Thyroid gland (tissue), 4 donors: ENCODE results near the gene NUDT13. TPM values are rescaled to one million over a fixed set of nuclear protein-coding genes. Genes with fewer than 3 reads are reported as not detected.
"Not testable (repeated sequence)": the region's sequence is repeated elsewhere in the genome, so short reads cannot be mapped to it uniquely, and the experiment has no call there.

ENCODE experiments used
- DNase-seq, 2 donors: peaks; one replicate each; pipeline ENCODE4 v3.0.0-alpha.2; 2019
- H3K27ac ChIP-seq, 3 donors: fragments of 200-600 bp; sonication (generic); 1 replicate in 2 of 3; 2 replicates in 1 of 3; pipeline ENCODE4 v1.5.1; 2016 to 2019; ENCODE audit warnings: mild to moderate bottlenecking in 1 of 3, moderate library complexity in 1 of 3
- H3K27me3 ChIP-seq: fragments of 200-600 bp; sonication (generic); one replicate; pipeline ENCODE4 v1.5.1; 2019
- H3K36me3 ChIP-seq, 2 donors: fragments of 200-600 bp; sonication (generic); one replicate each; pipeline ENCODE4 v1.5.1; 2016 to 2019
- H3K4me1 ChIP-seq, 2 donors: fragments of 200-600 bp; sonication (generic); one replicate each; pipeline ENCODE4 v1.5.1; 2017 to 2019
- H3K4me3 ChIP-seq, 3 donors: fragments of 200-600 bp; sonication (generic); replicated peaks in 1 of 3; 1 replicate in 2 of 3; 2 replicates in 1 of 3; pipeline ENCODE4 v1.5.1; 2016; ENCODE audit warnings: mild to moderate bottlenecking in 1 of 3
- H3K9me3 ChIP-seq: fragments of 200-600 bp; sonication (generic); one replicate; pipeline ENCODE4 v1.5.1; 2017
- CTCF ChIP-seq, 6 experiments: fragments of 200-600 bp in 3 of 6; fragments of 450-650 bp in 3 of 6; sonication (generic) in 3 of 6; IDR thresholded peaks; one replicate each; pipeline ENCODE4 v1.5.1; 2016 to 2019; ENCODE audit warnings: antibody characterized with exemption in 6 of 6, mild to moderate bottlenecking in 2 of 6, inconsistent platforms in 1 of 6, moderate library complexity in 1 of 6
- POLR2A ChIP-seq, 2 donors: fragments of 450-650 bp; IDR thresholded peaks; one replicate each; pipeline ENCODE4 v1.6.1; 2017; ENCODE audit warnings: antibody characterized with exemption in 2 of 2, mild to moderate bottlenecking in 2 of 2, moderate library complexity in 1 of 2
- WGBS, 2 donors: methylation state at CpG; one replicate each; pipeline ENCODE4 v1.1.5; 2017; 5-methylcytosine and 5-hydroxymethylcytosine counted together
- intact Hi-C: fragments of 100-400 bp; cut with DNase I; formaldehyde crosslinking; loops from one replicate; pipeline ENCODE4 v1.15.1; 2023
- total RNA-seq, 4 donors: library from RNA; depleted of rRNA; stranded (reverse); fragments of >200 nt; gene quantifications; one replicate each; pipeline ENCODE4 v1.2.3, GENCODE V29; 2016

The NUDT13 gene
- total RNA-seq, 4 donors from 2014 or later, result 1.9 to 4.1 (median 3.6) TPM

GRCh38 chr10:73097305-73097670, 13.0 kb upstream of the NUDT13 start:
- Histone ChIP-seq H3K4me1 (peaks cover 0 to 11% of the 10 kb centered on the region in 2 donors), H3K27me3 (no peaks in the 10 kb centered on the region), H3K36me3 (no peaks in the 10 kb centered on the region), H3K27ac (peak overlapping the region; percentile 60 to 98 (median 97)), H3K9me3 (no peaks in the 10 kb centered on the region), H3K4me3 (peak overlapping the region in 1 of 3 donors; percentile 72)
- TF ChIP-seq CTCF (IDR thresholded peaks at IDR 0.05) (no peak), POLR2A (IDR thresholded peaks at IDR 0.05) (no peak)
- WGBS, 2 donors, result 58 to 62% methylated on average over 4 of the region's 4 CpGs
- intact Hi-C loops, result no loop called here
- DNase-seq, result no peak

GRCh38 chr10:73099141-73099540, 11.1 kb upstream of the NUDT13 start:
- Histone ChIP-seq H3K4me3 (no peak overlapping the region), H3K27ac (no peak overlapping the region), H3K36me3 (no peaks in the 10 kb centered on the region), H3K4me1 (peaks cover 0 to 8% of the 10 kb centered on the region in 2 donors), H3K27me3 (no peaks in the 10 kb centered on the region), H3K9me3 (no peaks in the 10 kb centered on the region)
- TF ChIP-seq CTCF (IDR thresholded peaks at IDR 0.05) (no peak), POLR2A (IDR thresholded peaks at IDR 0.05) (no peak)
- 81 to 89% methylated on average over 1 of the region's 1 CpG for WGBS, 2 donors
- intact Hi-C loops, result no loop called here
- no peak for DNase-seq

GRCh38 chr10:73106301-73106700, 4.0 kb upstream of the NUDT13 start:
- Histone ChIP-seq H3K9me3 (no peaks in the 10 kb centered on the region), H3K27ac (no peak overlapping the region), H3K4me1 (no peaks in the 10 kb centered on the region), H3K27me3 (no peaks in the 10 kb centered on the region), H3K36me3 (no peaks in the 10 kb centered on the region), H3K4me3 (no peak overlapping the region)
- DNase-seq, result no peak
- TF ChIP-seq CTCF (IDR thresholded peaks at IDR 0.05) (no peak), POLR2A (IDR thresholded peaks at IDR 0.05) (no peak)
- WGBS, 2 donors, result 92 to 95% methylated on average over 3 of the region's 3 CpGs
- intact Hi-C loops, result no loop called here

GRCh38 chr10:73109248-73109652, 1.0 kb upstream of the NUDT13 start:
- H3K36me3 ChIP-seq, H3K4me3 ChIP-seq, H3K9me3 ChIP-seq, DNase-seq, H3K27ac ChIP-seq, H3K4me1 ChIP-seq, intact Hi-C loops, H3K27me3 ChIP-seq: not testable (repeated sequence)
- WGBS, 2 donors, result 88 to 90% methylated on average over 4 of the region's 4 CpGs

- H3K27ac ChIP-seq, H3K4me3 ChIP-seq, H3K4me1 ChIP-seq, intact Hi-C loops, H3K36me3 ChIP-seq, DNase-seq, H3K27me3 ChIP-seq, H3K9me3 ChIP-seq: not testable (repeated sequence)
- WGBS, 2 donors, result 97 to 98% methylated on average over 13 of the region's 13 CpGs
Measured at GRCh38 chr10:73112032-73112431, 1.8 kb downstream of the NUDT13 start.

- intact Hi-C loops, result no loop called here
- H3K27me3 ChIP-seq, result no peaks in the 10 kb centered on the region
- no peak overlapping the region for H3K4me3 ChIP-seq
- H3K27ac ChIP-seq, result no peak overlapping the region
- 84 to 87% methylated on average over 1 of the region's 1 CpG for WGBS, 2 donors
- no peak for DNase-seq
- no peaks in the 10 kb centered on the region for H3K36me3 ChIP-seq
- no peak for TF ChIP-seq POLR2A (IDR thresholded peaks at IDR 0.05)
- no peak for TF ChIP-seq CTCF (IDR thresholded peaks at IDR 0.05)
- no peaks in the 10 kb centered on the region for H3K4me1 ChIP-seq
- no peaks in the 10 kb centered on the region for H3K9me3 ChIP-seq
Measured at GRCh38 chr10:73113551-73113950, 3.3 kb downstream of the NUDT13 start.
